ENCODE results near the gene DNAAF5. TPM values are rescaled to one million over a fixed set of nuclear protein-coding genes. Genes with fewer than 3 reads are reported as not detected.

DNAAF5 gene
- total RNA-seq, 1 donor from 2014 or later, result 45.6 TPM

DNA sequence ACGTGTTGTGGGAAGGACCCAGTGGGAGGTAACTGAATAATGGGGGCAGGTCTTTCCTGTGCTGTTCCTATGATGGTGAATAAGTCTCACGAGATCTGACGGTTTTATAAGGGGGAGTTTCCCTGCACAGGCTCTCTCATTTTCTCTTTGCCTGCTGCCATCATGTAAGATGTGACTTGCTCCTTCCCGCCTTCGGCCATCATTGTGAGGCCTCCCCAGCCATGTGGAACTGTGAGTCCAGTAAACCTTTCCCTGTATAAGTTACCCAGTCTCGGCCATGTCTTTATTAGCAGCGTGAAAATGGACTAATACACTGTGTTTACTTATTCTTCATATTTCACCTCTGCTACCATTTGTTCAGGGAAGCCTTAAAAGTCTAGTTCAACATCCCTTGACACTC lies 2.2 kb upstream of the DNAAF5 start:
- Mint-ChIP-seq H3K4me1 (ENCODE audit: unreplicated experiment) (peaks cover 16% of the 10 kb centered on the region), H3K9me3 (peaks cover 31% of the 10 kb centered on the region), H3K27me3 (no peaks in the 10 kb centered on the region), H3K36me3 (peaks cover 41% of the 10 kb centered on the region), H3K4me3 (no peak overlapping the region), H3K27ac (peak overlapping the region; percentile 22)
- TF ChIP-seq, protein P1, sequence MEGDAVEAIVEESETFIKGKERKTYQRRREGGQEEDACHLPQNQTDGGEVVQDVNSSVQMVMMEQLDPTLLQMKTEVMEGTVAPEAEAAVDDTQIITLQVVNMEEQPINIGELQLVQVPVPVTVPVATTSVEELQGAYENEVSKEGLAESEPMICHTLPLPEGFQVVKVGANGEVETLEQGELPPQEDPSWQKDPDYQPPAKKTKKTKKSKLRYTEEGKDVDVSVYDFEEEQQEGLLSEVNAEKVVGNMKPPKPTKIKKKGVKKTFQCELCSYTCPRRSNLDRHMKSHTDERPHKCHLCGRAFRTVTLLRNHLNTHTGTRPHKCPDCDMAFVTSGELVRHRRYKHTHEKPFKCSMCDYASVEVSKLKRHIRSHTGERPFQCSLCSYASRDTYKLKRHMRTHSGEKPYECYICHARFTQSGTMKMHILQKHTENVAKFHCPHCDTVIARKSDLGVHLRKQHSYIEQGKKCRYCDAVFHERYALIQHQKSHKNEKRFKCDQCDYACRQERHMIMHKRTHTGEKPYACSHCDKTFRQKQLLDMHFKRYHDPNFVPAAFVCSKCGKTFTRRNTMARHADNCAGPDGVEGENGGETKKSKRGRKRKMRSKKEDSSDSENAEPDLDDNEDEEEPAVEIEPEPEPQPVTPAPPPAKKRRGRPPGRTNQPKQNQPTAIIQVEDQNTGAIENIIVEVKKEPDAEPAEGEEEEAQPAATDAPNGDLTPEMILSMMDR (conservative IDR thresholded peaks at IDR 0.05), result no peak
- peak; percentile 15 for DNase-seq (ENCODE audit: extremely low spot score, unreplicated experiment)

- TF ChIP-seq, protein P1 (conservative IDR thresholded peaks at IDR 0.05), result no peak
- H3K4me1 Mint-ChIP-seq (ENCODE audit: unreplicated experiment), result peaks cover 16% of the 10 kb centered on the region
- H3K27me3 Mint-ChIP-seq, result no peaks in the 10 kb centered on the region
- peaks cover 29% of the 10 kb centered on the region for H3K9me3 Mint-ChIP-seq
- H3K27ac Mint-ChIP-seq, result peak overlapping the region; percentile 93
- DNase-seq (ENCODE audit: extremely low spot score, unreplicated experiment), result no peak
- peaks cover 37% of the 10 kb centered on the region for H3K36me3 Mint-ChIP-seq
- H3K4me3 Mint-ChIP-seq, result peak overlapping the region; percentile 86
Measured at GRCh38 chr7:725223-726005, 1.1 kb upstream of the DNAAF5 start.

DNA sequence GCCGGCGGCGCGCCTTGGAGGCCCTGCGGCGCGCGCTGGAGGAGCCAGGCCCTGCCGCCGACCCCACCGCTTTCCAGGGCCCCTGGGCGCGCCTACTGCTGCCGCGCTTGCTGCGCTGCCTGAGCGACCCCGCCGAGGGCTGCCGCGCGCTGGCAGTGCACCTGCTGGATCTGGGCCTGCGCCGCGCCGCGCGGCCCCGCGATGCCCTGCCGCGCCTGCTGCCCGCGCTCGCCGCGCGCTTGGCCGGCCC lies 280 bp downstream of the DNAAF5 start:
- H3K36me3 Mint-ChIP-seq, result peaks cover 34% of the 10 kb centered on the region
- TF ChIP-seq, protein P1 (conservative IDR thresholded peaks at IDR 0.05), result no peak
- H3K9me3 Mint-ChIP-seq, result peaks cover 23% of the 10 kb centered on the region
- no peaks in the 10 kb centered on the region for H3K27me3 Mint-ChIP-seq
- H3K27ac Mint-ChIP-seq, result no peak overlapping the region
- peaks cover 16% of the 10 kb centered on the region for H3K4me1 Mint-ChIP-seq (ENCODE audit: unreplicated experiment)
- DNase-seq (ENCODE audit: extremely low spot score, unreplicated experiment), result no peak
- no peak overlapping the region for H3K4me3 Mint-ChIP-seq

- H3K27me3 Mint-ChIP-seq, result no peaks in the 10 kb centered on the region
- H3K36me3 Mint-ChIP-seq, result peaks cover 31% of the 10 kb centered on the region
- H3K27ac Mint-ChIP-seq, result peak within 1 kb of the TSS; percentile 93
- TF ChIP-seq, protein P1 (conservative IDR thresholded peaks at IDR 0.05), result no peak
- DNase-seq (ENCODE audit: extremely low spot score, unreplicated experiment), result no peak
- H3K4me3 Mint-ChIP-seq, result peak within 1 kb of the TSS; percentile 90
- H3K9me3 Mint-ChIP-seq, result peaks cover 21% of the 10 kb centered on the region
- peaks cover 16% of the 10 kb centered on the region for H3K4me1 Mint-ChIP-seq (ENCODE audit: unreplicated experiment)
Measured at GRCh38 chr7:727104-727805, 756 bp downstream of the DNAAF5 start, which contains the start of gene PRKAR1B. Gene PRKAR1B, minus strand, starts transcription at chr7:727281. Its CDS starts 15,776 bp downstream, at chr7:711505.

- Mint-ChIP-seq H3K4me3 (peak overlapping the region; percentile 90), H3K9me3 (peaks cover 21% of the 10 kb centered on the region), H3K36me3 (peaks cover 31% of the 10 kb centered on the region), H3K27ac (peak overlapping the region; percentile 37), H3K27me3 (no peaks in the 10 kb centered on the region), H3K4me1 (ENCODE audit: unreplicated experiment) (peaks cover 16% of the 10 kb centered on the region)
- no peak for DNase-seq (ENCODE audit: extremely low spot score, unreplicated experiment)
- TF ChIP-seq, protein P1 (conservative IDR thresholded peaks at IDR 0.05), result no peak
Measured at GRCh38 chr7:727806-728460, 1.4 kb downstream of the DNAAF5 start.

All from type B pancreatic cell (in vitro differentiated cells).